Colon (tissue), 2 donors: ENCODE data around the gene INHBA.

Source experiments
- FAIRE-seq: peaks from 2 replicates; lab custom pipeline; 2012; peaks lifted over from hg19 to GRCh38; lab: Jason Lieb, UNC
- donor health status: control.
- donor health status: control.

The INHBA gene

GRCh38 chr7:41688906-41689305, 14.0 kb downstream of the INHBA start:
- FAIRE-seq, result no peak

GRCh38 chr7:41688012-41688625, 14.8 kb downstream of the INHBA start:
- no peak for FAIRE-seq

GRCh38 chr7:41685684-41686083, 17.2 kb downstream of the INHBA start:
- no peak for FAIRE-seq

- FAIRE-seq, result no peak
These were observed 20.5 kb downstream of the INHBA start for GRCh38 chr7:41682422-41682821.

- no peak for FAIRE-seq
These were observed 23.3 kb downstream of the INHBA start for GRCh38 chr7:41679566-41679965.

- FAIRE-seq, result no peak
These were observed 28.3 kb downstream of the INHBA start for GRCh38 chr7:41674505-41675023.

GRCh38 chr7:41661596-41661995, 41.3 kb downstream of the INHBA start:
- FAIRE-seq, result no peak

- FAIRE-seq, result no peak
These were observed 43.4 kb downstream of the INHBA start for GRCh38 chr7:41659539-41659938.

- FAIRE-seq, result no peak
These were observed 46.5 kb downstream of the INHBA start for GRCh38 chr7:41656366-41656765.

GRCh38 chr7:41655426-41655825, 47.5 kb downstream of the INHBA start:
- FAIRE-seq, result no peak

- FAIRE-seq, result no peak
These were observed 50.6 kb downstream of the INHBA start for GRCh38 chr7:41652267-41652666.

- FAIRE-seq, result no peak
These were observed 54.4 kb downstream of the INHBA start for GRCh38 chr7:41648501-41648900.

- FAIRE-seq, result no peak
These were observed 59.3 kb downstream of the INHBA start for GRCh38 chr7:41643616-41644015.

- FAIRE-seq, result no peak
These were observed 61.2 kb downstream of the INHBA start for GRCh38 chr7:41641665-41642014.

GRCh38 chr7:41641011-41641664, 61.8 kb downstream of the INHBA start:
- peak; percentile 24 for FAIRE-seq

- no peak for FAIRE-seq
These were observed 62.4 kb downstream of the INHBA start for GRCh38 chr7:41640487-41640886.

GRCh38 chr7:41637049-41637448, 65.8 kb downstream of the INHBA start:
- no peak for FAIRE-seq
